ENCODE data around the gene BRD3OS.

Gene BRD3OS

GRCh38 chr9:133995012-133995896 is 30.0 kb upstream of the BRD3OS start:
- TF ChIP-seq ZFX (IDR thresholded peaks at IDR 0.05; ENCODE audit: borderline replicate concordance) (no peak), CTCF (IDR thresholded peaks at IDR 0.05) (no peak)
- no peak overlapping the region for H3K27ac ChIP-seq

- no peak overlapping the region for H3K27ac ChIP-seq
- no peak for TF ChIP-seq CTCF (IDR thresholded peaks at IDR 0.05)
- no peak for TF ChIP-seq ZFX (IDR thresholded peaks at IDR 0.05; ENCODE audit: borderline replicate concordance)
Measured at GRCh38 chr9:133996531-133997520, 28.5 kb upstream of the BRD3OS start.

- TF ChIP-seq ZFX (IDR thresholded peaks at IDR 0.05; ENCODE audit: borderline replicate concordance): no peak
- TF ChIP-seq CTCF (IDR thresholded peaks at IDR 0.05): no peak
- no peak overlapping the region for H3K27ac ChIP-seq
Measured at GRCh38 chr9:133997584-133997983, 27.7 kb upstream of the BRD3OS start.

- TF ChIP-seq CTCF (IDR thresholded peaks at IDR 0.05) (no peak), ZFX (IDR thresholded peaks at IDR 0.05; ENCODE audit: borderline replicate concordance) (no peak)
- H3K27ac ChIP-seq: no peak overlapping the region
Measured at GRCh38 chr9:133998915-133999595, 26.2 kb upstream of the BRD3OS start.

GRCh38 chr9:133999851-134000265 is 25.4 kb upstream of the BRD3OS start:
- TF ChIP-seq CTCF (IDR thresholded peaks at IDR 0.05) (no peak), ZFX (IDR thresholded peaks at IDR 0.05; ENCODE audit: borderline replicate concordance) (no peak)

GRCh38 chr9:134002796-134003195 is 22.5 kb upstream of the BRD3OS start:
- TF ChIP-seq ZFX (IDR thresholded peaks at IDR 0.05; ENCODE audit: borderline replicate concordance) (no peak), CTCF (IDR thresholded peaks at IDR 0.05) (no peak)

More at GRCh38 chr9:133999851-134000265, 25.4 kb upstream of the BRD3OS start:
- no peak overlapping the region for H3K27ac ChIP-seq

More at GRCh38 chr9:134002796-134003195, 22.5 kb upstream of the BRD3OS start:
- no peak overlapping the region for H3K27ac ChIP-seq

Data from 22Rv1 (cell line).